Measurements from ENCODE around the gene LTV1.

DNA sequence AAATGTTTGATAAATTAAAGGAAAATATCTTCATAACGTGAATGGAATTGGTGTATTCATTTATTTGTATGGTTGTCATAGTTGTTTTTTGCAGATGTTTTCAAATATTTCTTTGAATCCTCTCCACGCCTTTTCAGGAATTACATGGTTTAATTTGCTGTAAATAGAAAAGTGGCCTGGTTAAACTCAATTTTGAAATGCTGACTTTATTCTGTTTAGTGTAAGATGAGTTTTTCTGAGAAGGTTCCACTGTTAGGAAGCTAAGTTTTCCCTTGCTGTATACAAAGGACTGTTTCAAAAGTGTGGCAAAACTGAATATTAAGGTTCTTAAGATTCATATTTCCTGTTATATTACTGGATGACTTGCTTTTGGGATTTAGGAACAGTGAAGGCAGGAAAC is 20.6 kb downstream of the LTV1 start:
- TF ChIP-seq NCOR1 (IDR thresholded peaks at IDR 0.05), result no peak
- no peak for TF ChIP-seq TRIM24 (IDR thresholded peaks at IDR 0.05)
- TF ChIP-seq FOS (IDR thresholded peaks at IDR 0.05; ENCODE audit: extremely low read depth, insufficient read length), result no peak
- TF ChIP-seq PHF21A (IDR thresholded peaks at IDR 0.05; ENCODE audit: borderline replicate concordance, low read depth), result no peak
- no peak for TF ChIP-seq NR2C2 (CRISPR knock-in tag; IDR thresholded peaks at IDR 0.05)
- TF ChIP-seq NR2C2 (tag; IDR thresholded peaks at IDR 0.05), result no peak
- TF ChIP-seq GTF2F1 (IDR thresholded peaks at IDR 0.05; ENCODE audit: low read depth, low read length), result no peak
- no peak for TF ChIP-seq ELF1 (tag; IDR thresholded peaks at IDR 0.05)
- no peak for TF ChIP-seq POLR2A (conservative IDR thresholded peaks at IDR 0.05)
- no peak for TF ChIP-seq ASH1L (IDR thresholded peaks at IDR 0.05; ENCODE audit: borderline replicate concordance, low read depth, partially characterized antibody)
- no peak for TF ChIP-seq CBX1 (IDR thresholded peaks at IDR 0.05; ENCODE audit: low read depth)
